GM12878 (cell line): ENCODE data around the gene JAGN1. TPM values are rescaled to one million over a fixed set of nuclear protein-coding genes. Genes with fewer than 3 reads are reported as not detected.

Experiments
- ATAC-seq: fragments of 200-7000 bp; cut with Tn5 transposase; 3 replicates; pipeline ENCODE4 v1.9.1; 2020; ENCODE audit warnings: mild to moderate bottlenecking, moderate library complexity
- BruUV-seq: library from RNA; stranded (reverse); fragments of 400-500 nt; replicated peaks from 2 replicates; lab custom pipeline; 2021; lab: Mats Ljungman, UMichigan
- CTCF ChIA-PET: fragments of 300-600 bp; sonication (Branson Sonifier 250); formaldehyde crosslinking; extraction: SDS; loops from one replicate; lab custom pipeline; 2021; ENCODE audit warnings: inconsistent platforms; lab: Yijun Ruan, JAX
- POLR2A ChIA-PET: fragments of 350-600 bp; formaldehyde crosslinking; extraction: SDS; loops from one replicate; lab custom pipeline; 2021; ENCODE audit warnings: inconsistent platforms; lab: Charles Lee
- RAD21 ChIA-PET: fragments of 300-600 bp; sonication (Branson Sonifier 250); formaldehyde crosslinking; loops from one replicate; lab custom pipeline; 2023; ENCODE audit warnings: antibody characterized with exemption; ENCODE audit not compliant: unreplicated experiment; lab: Charles Lee
- SMC1A ChIA-PET: fragments of 300-600 bp; sonication (Branson Sonifier 250); formaldehyde crosslinking; loops from one replicate; lab custom pipeline; 2023; ENCODE audit not compliant: unreplicated experiment, uncharacterized antibody; lab: Charles Lee
- DNase-seq: peaks from one replicate; pipeline ENCODE4 v3.0.0-alpha.2; 2011; ENCODE audit warnings: low read depth, low spot score
- FAIRE-seq: peaks from 3 replicates; lab custom pipeline; 2011; peaks lifted over from hg19 to GRCh38; lab: Jason Lieb, UNC
- H2AFZ ChIP-seq: 2 replicates; pipeline ENCODE4 v1.6.0; 2011; ENCODE audit warnings: low read depth, low read length, control low read depth; ENCODE audit not compliant: control insufficient read depth
- H3K27ac ChIP-seq: 2 replicates; pipeline ENCODE4 v1.5.1; 2011; ENCODE audit warnings: control low read depth; ENCODE audit not compliant: control insufficient read depth, insufficient read depth
- H3K27me3 ChIP-seq, 2 experiments: replicated peaks in 1 of 2; 2 replicates each; pipeline versions ENCODE4 v1.6.0 to v1.6.1; 2011; ENCODE audit warnings: low read length in 1 of 2; ENCODE audit not compliant: control insufficient read depth in 2 of 2, insufficient read depth in 2 of 2
- H3K36me3 ChIP-seq, 2 experiments: 2 replicates each; pipeline ENCODE4 v1.5.1; 2011; ENCODE audit warnings: low read length in 1 of 2; ENCODE audit not compliant: control insufficient read depth in 2 of 2, insufficient read depth in 2 of 2
- H3K4me1 ChIP-seq: 2 replicates; pipeline ENCODE4 v1.6.1; 2011; ENCODE audit warnings: mild to moderate bottlenecking, low read length, moderate library complexity, mixed read lengths; ENCODE audit not compliant: control insufficient read depth, insufficient read depth
- H3K4me2 ChIP-seq: 2 replicates; pipeline ENCODE4 v1.6.0; 2011; ENCODE audit warnings: control low read depth; ENCODE audit not compliant: control insufficient read depth, insufficient read depth
- H3K4me3 ChIP-seq: fragments of 200-600 bp; sonication (generic); 2 replicates; pipeline ENCODE4 v1.5.1; 2016
- H3K79me2 ChIP-seq: 2 replicates; pipeline ENCODE4 v1.6.0; 2011; ENCODE audit warnings: low read length; ENCODE audit not compliant: control insufficient read depth, insufficient read depth
- H3K9ac ChIP-seq: 2 replicates; pipeline ENCODE4 v1.8.0; 2011; ENCODE audit warnings: low read length, control low read depth, mixed read lengths; ENCODE audit not compliant: control insufficient read depth, insufficient read depth
- H3K9me3 ChIP-seq: replicated peaks from 3 replicates; pipeline ENCODE4 v1.5.1; 2011; ENCODE audit warnings: mild to moderate bottlenecking, low read length; ENCODE audit not compliant: control insufficient read depth, insufficient read depth
- H4K20me1 ChIP-seq: 2 replicates; pipeline ENCODE4 v1.6.0; 2011; ENCODE audit not compliant: control insufficient read depth, insufficient read depth
- CHD1 ChIP-seq: IDR thresholded peaks from 2 replicates; pipeline ENCODE4 v1.6.1; 2012; ENCODE audit warnings: low read depth, low read length, improper control_type of control experiment
- CHD2 ChIP-seq: IDR thresholded peaks from 2 replicates; pipeline ENCODE4 v1.6.1; 2011; ENCODE audit warnings: low read depth, low read length, improper control_type of control experiment, borderline replicate concordance
- CHD4 ChIP-seq: fragments of 200-600 bp; sonication (generic); IDR thresholded peaks from 2 replicates; pipeline ENCODE4 v1.6.1; 2016; ENCODE audit warnings: mild to moderate bottlenecking
- FOS ChIP-seq: IDR thresholded peaks from 3 replicates; pipeline ENCODE4 v1.6.1; 2011; ENCODE audit warnings: borderline replicate concordance; ENCODE audit not compliant: insufficient read length; ENCODE audit errors: extremely low read depth
- HDAC2 ChIP-seq: fragments of 200-600 bp; sonication (generic); IDR thresholded peaks from 2 replicates; pipeline ENCODE4 v1.6.1; 2017
- KDM1A ChIP-seq: fragments of 200-600 bp; sonication (generic); IDR thresholded peaks from 2 replicates; pipeline ENCODE4 v1.6.1; 2016; ENCODE audit warnings: borderline replicate concordance
- NFIC ChIP-seq: IDR thresholded peaks from 2 replicates; pipeline ENCODE4 v1.6.1; 2012; ENCODE audit warnings: low read depth, mild to moderate bottlenecking, inconsistent platforms, low read length, moderate library complexity
- POLR2A ChIP-seq: IDR thresholded peaks from 2 replicates; pipeline ENCODE4 v1.6.1; 2011; ENCODE audit warnings: low read depth, mild to moderate bottlenecking, low read length
- RCOR1 ChIP-seq: conservative IDR thresholded peaks from 2 replicates; pipeline ENCODE4 v1.6.1; 2012; ENCODE audit warnings: low read depth, low read length, improper control_type of control experiment
- WGBS: methylation state at CpG from one replicate; pipeline ENCODE4 v1.1.6; 2016; ENCODE audit warnings: low lambda C conversion rate; ENCODE audit not compliant: insufficient replicate concordance, insufficient coverage; ENCODE audit errors: missing lambda C conversion rate; 5-methylcytosine and 5-hydroxymethylcytosine counted together
- in situ Hi-C: fragments of 300-500 bp; cut with MboI; formaldehyde crosslinking; loops from 9 replicates; pipeline ENCODE4 v1.14.3; 2018; ENCODE audit warnings: mixed read lengths
- intact Hi-C: fragments of 100-400 bp; cut with micrococcal nuclease; formaldehyde crosslinking; loops from one replicate; pipeline ENCODE4 v1.14.2; 2022; ENCODE audit not compliant: unreplicated experiment
- polyA plus RNA-seq, 11 experiments: library from polyadenylated mRNA; depleted of rRNA in 4 of 11; unstranded in 6 of 11; stranded (reverse) in 5 of 11; fragments of >200 nt; fragmentation: Nextera tagmentation in 4 of 11; fragmentation: Illumina TruSeq in 1 of 11; extraction: Ambion mirVana in 4 of 11; extraction: Trizol in 1 of 11; gene quantifications; 1 replicate in 1 of 11; 2 replicates in 10 of 11; pipeline versions ENCODE4 v1.2.1 to v1.2.3, GENCODE V29; 2011 to 2016; ENCODE audit warnings: inconsistent platforms in 2 of 11, missing spikeins in 2 of 11, low read depth in 1 of 11
- total RNA-seq, 4 experiments: library from RNA; depleted of rRNA in 3 of 4; stranded (reverse); fragments of >200 nt in 3 of 4; fragmentation: Illumina TruSeq in 1 of 4; extraction: Trizol in 1 of 4; gene quantifications; 2 replicates each; pipeline versions ENCODE4 v1.2.1 to v1.2.3, GENCODE V29; 2013 to 2021
- TF ChIP-seq, protein P1 (sequence below): fragments of 450-650 bp; IDR thresholded peaks from 2 replicates; pipeline ENCODE4 v1.6.1; 2016; ENCODE audit warnings: mild to moderate bottlenecking
- TF ChIP-seq, protein P2 (sequence below): fragments of 450-650 bp; formaldehyde crosslinking; IDR thresholded peaks from 2 replicates; pipeline ENCODE4 v1.4.0; 2020; ENCODE audit warnings: mild to moderate bottlenecking, moderate library complexity

JAGN1 gene
- total and polyA plus RNA-seq, 10 of the 15 experiments (the other 5 are each of a cell fraction or from before 2014, with no cell fraction given) = 23.3 to 56.0 (median 35.4) TPM

GRCh38 chr3:9861626-9862130, 28.7 kb upstream of the JAGN1 start:
- H3K4me2 ChIP-seq = no peak overlapping the region
- no peak overlapping the region for H3K27ac ChIP-seq
- no TSS peak for BruUV-seq
- FAIRE-seq = no peak
- H3K79me2 ChIP-seq = no peaks in the 10 kb centered on the region
- DNase-seq = no peak
- ChIA-PET SMC1A (interaction anchor here (0.6 kb wide), 1 partner anchor 1026 kb away, joined by 3 read pairs; no protein-coding TSS in a partner anchor), RAD21 (interaction anchor here (1.0 kb wide), 1 partner anchor 134 kb away, joined by 3 read pairs; no protein-coding TSS in a partner anchor), CTCF (interaction anchor here (1.1 kb wide), 1 partner anchor 69 kb away, joined by 4 read pairs; no protein-coding TSS in a partner anchor), POLR2A (no interaction called here)
- H3K9me3 ChIP-seq = no peaks in the 10 kb centered on the region
- H3K27me3 ChIP-seq = peaks cover 2 to 3% of the 10 kb centered on the region in 2 experiments; a peak in 2 of 4 replicates
- TF ChIP-seq, protein P1, sequence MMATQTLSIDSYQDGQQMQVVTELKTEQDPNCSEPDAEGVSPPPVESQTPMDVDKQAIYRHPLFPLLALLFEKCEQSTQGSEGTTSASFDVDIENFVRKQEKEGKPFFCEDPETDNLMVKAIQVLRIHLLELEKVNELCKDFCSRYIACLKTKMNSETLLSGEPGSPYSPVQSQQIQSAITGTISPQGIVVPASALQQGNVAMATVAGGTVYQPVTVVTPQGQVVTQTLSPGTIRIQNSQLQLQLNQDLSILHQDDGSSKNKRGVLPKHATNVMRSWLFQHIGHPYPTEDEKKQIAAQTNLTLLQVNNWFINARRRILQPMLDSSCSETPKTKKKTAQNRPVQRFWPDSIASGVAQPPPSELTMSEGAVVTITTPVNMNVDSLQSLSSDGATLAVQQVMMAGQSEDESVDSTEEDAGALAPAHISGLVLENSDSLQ = no peak
- TF ChIP-seq FOS = no peak
- no peak for TF ChIP-seq RCOR1
- TF ChIP-seq POLR2A = no peak
- peak; percentile 23 for ATAC-seq
- in situ Hi-C loops (no loop called here), intact Hi-C loops (no loop called here)
- no peak overlapping the region for H2AFZ ChIP-seq
- no peaks in the 10 kb centered on the region for H3K36me3 ChIP-seq
- no peaks in the 10 kb centered on the region for H3K4me1 ChIP-seq
- H3K9ac ChIP-seq = no peak overlapping the region
- H4K20me1 ChIP-seq = no peaks in the 10 kb centered on the region
- WGBS = 20% methylated on average over 5 of the region's 5 CpGs
- H3K4me3 ChIP-seq = no peak overlapping the region

DNA sequence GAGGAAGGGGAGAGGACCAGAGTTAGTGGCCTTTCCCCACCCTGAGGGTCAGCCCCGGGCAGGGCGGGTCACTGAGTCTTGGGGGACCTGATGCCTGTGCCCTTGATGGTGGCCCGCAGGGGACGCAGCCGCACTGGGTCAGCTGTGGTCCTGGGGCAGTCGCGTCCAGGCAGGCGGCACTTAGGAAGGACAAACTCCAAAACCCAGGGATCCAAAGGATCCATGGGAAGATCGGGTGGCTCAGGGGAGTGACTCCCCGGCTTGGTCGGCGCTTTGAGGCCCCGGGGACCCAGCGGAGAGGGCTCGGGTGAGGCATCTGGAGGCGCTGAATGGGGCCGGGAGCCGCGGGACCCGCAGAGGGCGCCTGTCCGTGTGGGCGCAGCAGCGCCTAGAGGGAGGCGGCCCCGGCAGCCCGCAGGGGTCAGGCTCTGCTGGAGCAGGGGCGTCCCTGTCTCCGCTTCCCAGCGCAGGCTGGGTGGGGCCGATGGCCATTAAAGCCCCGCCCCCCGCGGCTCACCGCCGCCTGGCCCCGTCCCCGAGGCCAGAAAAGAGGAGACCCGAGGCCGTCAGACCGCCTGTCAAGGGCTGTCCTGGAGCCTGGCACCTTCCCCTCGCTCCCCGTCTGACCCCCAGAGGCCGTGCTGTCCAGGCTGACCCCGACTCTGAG, 27.9 kb upstream of the JAGN1 start:
- ChIA-PET POLR2A (no interaction called here), CTCF (no interaction called here), SMC1A (no interaction called here)
- in situ Hi-C loops = no loop called here
- no peaks in the 10 kb centered on the region for H3K36me3 ChIP-seq
- BruUV-seq = no TSS peak
- H2AFZ ChIP-seq = no peak overlapping the region
- no peak overlapping the region for H3K4me2 ChIP-seq
- no peaks in the 10 kb centered on the region for H4K20me1 ChIP-seq
- no peak overlapping the region for H3K9ac ChIP-seq
- no peak for DNase-seq
- H3K27me3 ChIP-seq = peaks cover 2 to 3% of the 10 kb centered on the region in 2 experiments; a peak in 2 of 4 replicates
- TF ChIP-seq NFIC = no peak
- TF ChIP-seq CHD4 = no peak
- TF ChIP-seq CHD1 = no peak
- TF ChIP-seq, protein P2, sequence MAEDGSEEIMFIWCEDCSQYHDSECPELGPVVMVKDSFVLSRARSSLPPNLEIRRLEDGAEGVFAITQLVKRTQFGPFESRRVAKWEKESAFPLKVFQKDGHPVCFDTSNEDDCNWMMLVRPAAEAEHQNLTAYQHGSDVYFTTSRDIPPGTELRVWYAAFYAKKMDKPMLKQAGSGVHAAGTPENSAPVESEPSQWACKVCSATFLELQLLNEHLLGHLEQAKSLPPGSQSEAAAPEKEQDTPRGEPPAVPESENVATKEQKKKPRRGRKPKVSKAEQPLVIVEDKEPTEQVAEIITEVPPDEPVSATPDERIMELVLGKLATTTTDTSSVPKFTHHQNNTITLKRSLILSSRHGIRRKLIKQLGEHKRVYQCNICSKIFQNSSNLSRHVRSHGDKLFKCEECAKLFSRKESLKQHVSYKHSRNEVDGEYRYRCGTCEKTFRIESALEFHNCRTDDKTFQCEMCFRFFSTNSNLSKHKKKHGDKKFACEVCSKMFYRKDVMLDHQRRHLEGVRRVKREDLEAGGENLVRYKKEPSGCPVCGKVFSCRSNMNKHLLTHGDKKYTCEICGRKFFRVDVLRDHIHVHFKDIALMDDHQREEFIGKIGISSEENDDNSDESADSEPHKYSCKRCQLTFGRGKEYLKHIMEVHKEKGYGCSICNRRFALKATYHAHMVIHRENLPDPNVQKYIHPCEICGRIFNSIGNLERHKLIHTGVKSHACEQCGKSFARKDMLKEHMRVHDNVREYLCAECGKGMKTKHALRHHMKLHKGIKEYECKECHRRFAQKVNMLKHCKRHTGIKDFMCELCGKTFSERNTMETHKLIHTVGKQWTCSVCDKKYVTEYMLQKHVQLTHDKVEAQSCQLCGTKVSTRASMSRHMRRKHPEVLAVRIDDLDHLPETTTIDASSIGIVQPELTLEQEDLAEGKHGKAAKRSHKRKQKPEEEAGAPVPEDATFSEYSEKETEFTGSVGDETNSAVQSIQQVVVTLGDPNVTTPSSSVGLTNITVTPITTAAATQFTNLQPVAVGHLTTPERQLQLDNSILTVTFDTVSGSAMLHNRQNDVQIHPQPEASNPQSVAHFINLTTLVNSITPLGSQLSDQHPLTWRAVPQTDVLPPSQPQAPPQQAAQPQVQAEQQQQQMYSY = no peak
- no peak for TF ChIP-seq HDAC2
- TF ChIP-seq CHD2 = no peak
- no peak for TF ChIP-seq KDM1A
- TF ChIP-seq, all 136 proteins: peak for 0
- ATAC-seq (peak; percentile 84), FAIRE-seq (no peak)
- WGBS = 22% methylated on average over 38 of the region's 45 CpGs
- no peaks in the 10 kb centered on the region for H3K4me1 ChIP-seq
- no peak overlapping the region for H3K27ac ChIP-seq
- H3K9me3 ChIP-seq = no peaks in the 10 kb centered on the region
- no peaks in the 10 kb centered on the region for H3K79me2 ChIP-seq
- RAD21 ChIA-PET = no interaction called here
- intact Hi-C loops = no loop called here
- no peak overlapping the region for H3K4me3 ChIP-seq
